GM19467 (cell line): ENCODE data around the gene RNF144B.
"Not testable (repeated sequence)": the region's sequence is repeated elsewhere in the genome, so short reads cannot be mapped to it uniquely, and the experiment has no call there.

Experiments used
- ATAC-seq: cut with Tn5 transposase; IDR thresholded peaks from one replicate; pipeline ENCODE4 v1.9.1; 2021; ENCODE audit warnings: mild to moderate bottlenecking, moderate library complexity; ENCODE audit not compliant: unreplicated experiment

RNF144B gene

DNA sequence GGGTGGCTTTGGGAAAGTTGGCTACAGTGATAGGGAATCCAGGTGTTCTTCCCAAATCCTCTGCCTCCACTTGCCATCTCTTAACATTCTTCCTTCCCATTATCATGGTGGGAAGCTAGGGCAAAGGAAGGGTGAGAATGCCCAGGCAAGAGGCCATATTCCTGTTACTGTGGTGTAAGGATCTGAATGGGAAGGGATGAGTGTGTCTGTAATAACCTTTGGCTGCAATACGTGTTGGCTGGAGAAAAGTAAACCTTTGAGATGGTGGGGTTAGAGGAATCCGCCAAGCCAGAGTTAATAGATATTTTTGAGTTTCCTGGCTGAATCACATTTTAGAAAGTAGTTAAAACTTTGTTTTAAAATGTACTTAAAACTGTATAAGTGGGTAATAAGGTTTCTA, 45.9 kb downstream of the RNF144B start:
- ATAC-seq = no peak

DNA sequence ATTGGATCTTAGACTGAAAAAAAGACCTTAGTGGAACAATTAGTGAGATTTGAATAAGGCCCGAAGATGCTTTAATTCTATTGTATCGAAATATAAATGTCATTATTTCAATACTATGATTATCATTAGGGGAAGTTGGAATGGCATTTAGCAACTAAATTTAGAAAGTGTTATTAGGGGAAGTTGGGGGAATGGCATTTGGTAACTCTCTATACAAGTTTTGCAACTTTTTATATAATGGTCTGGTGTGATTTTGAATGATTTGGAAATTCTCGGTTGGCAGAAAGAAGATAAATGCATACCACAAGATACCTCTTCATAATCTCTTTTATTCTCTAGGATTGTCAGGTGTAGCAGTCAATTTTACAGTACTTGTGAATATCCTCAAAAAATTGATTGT, 49.2 kb downstream of the RNF144B start:
- no peak for ATAC-seq

GRCh38 chr6:18439581-18439980, 52.4 kb downstream of the RNF144B start:
- ATAC-seq = no peak

GRCh38 chr6:18441251-18441979, 54.3 kb downstream of the RNF144B start:
- ATAC-seq = no peak

GRCh38 chr6:18444111-18444510, 57.0 kb downstream of the RNF144B start:
- ATAC-seq = no peak

DNA sequence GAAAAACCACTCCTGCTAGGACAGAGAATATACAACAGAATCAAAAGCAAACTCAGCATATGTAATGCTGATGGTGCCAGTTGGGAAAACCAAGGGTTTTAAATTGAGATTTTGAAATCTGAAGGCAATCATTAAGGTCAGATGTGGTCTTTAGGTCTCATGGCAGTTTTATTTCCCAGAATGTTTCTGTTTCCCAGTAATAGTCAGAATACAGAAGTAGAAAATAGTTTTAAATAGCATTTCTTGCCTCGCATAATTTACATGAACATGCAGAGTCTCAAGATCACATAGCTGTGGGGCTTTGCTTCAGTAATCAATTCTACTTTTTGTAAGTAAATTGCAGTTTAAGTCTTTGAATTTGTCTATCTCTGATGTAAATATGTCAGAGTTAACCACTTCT, 58.1 kb downstream of the RNF144B start:
- no peak for ATAC-seq

- no peak for ATAC-seq
Measured at GRCh38 chr6:18446771-18447170, 59.6 kb downstream of the RNF144B start.

DNA sequence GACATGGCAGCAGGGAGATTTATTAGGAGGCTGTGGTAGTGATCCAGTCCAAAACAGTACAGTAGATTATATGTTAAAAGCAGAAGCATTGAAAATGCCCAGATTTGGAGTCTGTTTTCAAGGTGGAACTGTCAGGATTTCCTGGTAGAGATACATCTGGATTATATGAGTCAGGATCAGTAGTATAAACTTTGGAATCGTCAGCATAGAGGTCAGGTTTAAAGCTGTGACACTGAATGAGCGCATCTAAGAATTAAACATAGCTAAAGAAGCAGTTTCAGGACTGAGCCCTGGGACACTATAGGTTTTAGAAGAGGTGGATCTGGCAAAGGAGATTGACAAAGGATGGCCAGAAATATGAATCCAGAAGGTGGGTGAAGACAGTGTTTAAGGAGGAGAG, 60.4 kb downstream of the RNF144B start:
- ATAC-seq = no peak

DNA sequence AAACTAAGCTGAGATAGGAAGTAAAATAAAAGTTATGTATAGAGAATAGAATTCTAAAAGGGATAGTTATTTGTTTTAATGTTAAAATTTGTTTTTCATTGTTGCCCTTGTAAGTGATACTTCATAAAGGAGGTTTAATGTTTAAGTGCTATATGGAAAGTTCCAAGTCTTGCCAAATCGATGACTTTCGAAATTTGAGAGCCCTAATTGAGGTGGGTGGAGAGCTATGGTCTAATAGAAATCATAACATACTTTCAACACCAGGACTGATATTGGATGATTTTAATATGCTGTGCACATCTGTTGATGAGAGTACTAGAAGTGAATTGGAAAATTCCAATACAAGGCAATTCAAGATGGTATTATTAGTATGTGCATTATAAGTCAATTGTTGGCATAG, 64.6 kb downstream of the RNF144B start:
- no peak for ATAC-seq

- ATAC-seq = no peak
Measured at GRCh38 chr6:18454446-18454845, 67.3 kb downstream of the RNF144B start.

DNA sequence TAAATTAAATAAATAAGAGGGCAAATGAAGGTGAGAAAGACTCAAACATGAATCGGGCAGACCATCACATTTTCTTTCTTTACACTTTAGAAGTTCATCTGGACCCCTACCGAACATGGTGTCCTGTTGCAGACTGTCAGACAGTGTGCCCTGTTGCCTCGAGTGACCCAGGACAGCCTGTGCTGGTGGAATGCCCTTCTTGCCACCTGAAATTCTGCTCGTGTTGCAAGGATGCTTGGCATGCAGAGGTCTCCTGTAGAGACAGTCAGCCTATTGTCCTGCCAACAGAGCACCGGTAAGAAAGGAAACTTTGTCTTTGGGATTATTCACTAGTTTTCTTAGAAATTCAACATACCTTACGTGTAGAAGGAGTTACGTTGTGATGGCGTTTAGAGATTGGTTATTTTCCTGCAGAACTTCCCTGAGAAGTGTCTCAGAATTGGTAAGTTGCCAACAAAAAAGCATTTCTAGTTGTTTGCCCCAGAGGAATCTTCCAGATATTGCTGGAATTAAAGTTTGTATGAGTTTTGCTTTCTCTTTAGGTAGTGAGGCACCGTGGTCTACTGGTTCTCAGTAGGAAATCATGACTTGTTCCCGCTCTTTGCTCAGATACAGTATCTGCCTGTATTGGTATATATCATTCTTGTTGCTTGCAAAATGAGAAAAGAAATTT, 70.1 kb downstream of the RNF144B start:
- no peak for ATAC-seq

GRCh38 chr6:18458086-18458485, 70.9 kb downstream of the RNF144B start:
- ATAC-seq = not testable (repeated sequence)

GRCh38 chr6:18463429-18463828, 76.3 kb downstream of the RNF144B start:
- ATAC-seq = no peak

DNA sequence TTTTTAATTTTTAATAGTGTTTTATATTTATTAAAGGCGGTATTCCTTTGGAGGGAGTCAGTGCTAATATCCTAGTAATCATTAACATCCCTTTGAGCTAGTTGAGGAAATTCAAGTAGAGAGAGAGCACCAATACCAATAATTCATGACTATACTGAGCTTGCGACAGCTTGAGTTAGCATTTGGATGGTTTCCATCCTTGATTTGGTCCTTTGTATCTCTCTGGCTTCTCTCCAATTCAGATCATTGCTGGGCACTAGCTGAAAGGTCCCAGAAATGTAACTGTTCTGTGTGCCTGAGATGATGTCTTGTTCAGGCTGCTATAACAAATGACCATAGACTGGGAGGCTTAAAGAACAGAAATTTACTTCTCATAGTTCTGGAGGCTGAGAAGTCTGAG, 77.0 kb downstream of the RNF144B start:
- ATAC-seq = no peak

DNA sequence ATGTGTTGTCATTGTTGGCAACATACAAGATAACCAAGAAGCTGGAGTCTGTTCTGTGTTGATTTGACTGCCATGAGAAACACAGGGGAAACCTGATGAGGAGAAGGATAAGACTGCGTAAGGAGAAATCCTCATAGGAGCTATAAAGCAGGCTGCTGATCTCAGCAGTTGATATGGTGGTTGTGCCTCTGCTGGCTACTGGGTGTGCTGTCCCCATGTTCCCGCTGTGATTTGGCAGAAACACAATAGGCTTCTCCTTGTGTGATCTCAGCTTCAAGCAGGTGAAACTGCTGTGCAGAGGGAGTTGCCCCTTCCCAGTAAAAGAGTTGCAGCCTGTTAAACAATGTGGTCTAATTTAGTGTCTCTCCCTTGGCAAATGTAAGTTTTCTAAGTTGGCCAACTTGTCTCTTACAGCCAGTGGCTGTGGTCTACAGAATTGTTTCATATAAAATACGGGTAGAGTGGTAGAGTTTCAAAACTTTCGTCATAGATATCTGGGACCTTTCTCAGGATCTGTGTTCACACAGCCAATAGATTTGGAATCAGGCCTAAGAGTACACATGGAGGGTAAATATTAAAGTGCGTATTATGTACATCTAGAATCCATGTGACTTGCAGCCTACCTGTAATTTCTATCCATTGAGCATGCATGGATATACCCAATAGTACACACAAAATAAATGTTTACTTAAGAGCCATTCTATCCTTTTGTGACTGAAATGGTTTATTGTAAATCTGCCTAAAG, 78.4 kb downstream of the RNF144B start:
- ATAC-seq = no peak

- no peak for ATAC-seq
Measured at GRCh38 chr6:18467741-18468502, 80.8 kb downstream of the RNF144B start.

DNA sequence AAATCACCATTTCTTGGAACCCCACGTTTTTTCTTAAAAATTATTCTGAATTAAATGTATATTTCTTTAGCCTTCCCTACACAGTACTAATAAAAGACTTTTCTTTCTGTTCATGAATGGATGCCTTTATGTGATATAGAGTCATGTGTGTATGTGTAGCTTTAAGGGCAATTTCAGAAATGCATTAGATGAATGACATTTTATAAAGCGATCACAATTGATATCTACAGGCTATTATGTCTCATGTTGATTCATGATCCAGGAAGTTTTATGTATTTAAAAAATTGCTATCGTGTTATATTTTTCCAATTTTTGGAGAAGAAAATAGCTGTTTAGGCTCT, 81.3 kb downstream of the RNF144B start:
- ATAC-seq = no peak

DNA sequence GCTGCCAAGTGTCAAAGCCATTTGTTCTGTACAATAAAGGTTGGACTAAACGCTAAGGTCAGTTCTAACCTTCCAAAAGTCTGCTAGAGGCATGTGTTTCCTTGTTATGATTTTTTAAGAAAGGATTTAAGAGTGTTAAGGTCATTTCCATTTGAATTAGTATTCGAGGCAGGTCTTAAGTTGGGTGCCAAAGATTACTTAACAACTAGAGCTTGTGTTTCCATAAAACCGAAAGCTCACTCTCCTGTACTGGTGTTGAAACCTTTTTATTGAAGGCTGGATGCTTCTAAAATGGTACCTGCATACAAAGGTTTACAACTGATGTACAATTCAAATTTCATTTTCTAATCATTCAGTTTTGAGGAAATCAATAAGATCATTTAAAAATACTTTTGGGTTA, 82.4 kb downstream of the RNF144B start:
- no peak for ATAC-seq

GRCh38 chr6:18471232-18471964, 84.2 kb downstream of the RNF144B start:
- ATAC-seq = no peak

DNA sequence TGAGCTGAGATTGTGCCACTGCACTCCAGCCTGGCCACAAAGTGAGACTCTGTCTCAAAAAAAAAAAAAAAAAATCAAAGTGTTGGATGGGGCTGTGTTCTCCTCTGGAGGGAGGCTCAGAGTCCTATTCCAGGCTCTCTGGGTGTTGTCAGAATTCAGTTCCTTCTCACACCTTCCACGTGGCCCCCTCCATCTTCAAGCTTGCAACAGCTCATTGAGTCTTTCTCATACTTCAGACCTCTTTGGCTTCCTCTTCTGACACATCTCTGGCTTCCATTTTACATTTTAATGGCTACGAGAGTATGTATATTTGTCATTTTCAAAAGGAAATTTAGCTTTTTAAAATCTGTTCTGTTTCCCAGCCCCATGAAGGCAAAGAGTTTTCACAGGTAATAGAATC, 85.8 kb downstream of the RNF144B start:
- ATAC-seq = no peak

DNA sequence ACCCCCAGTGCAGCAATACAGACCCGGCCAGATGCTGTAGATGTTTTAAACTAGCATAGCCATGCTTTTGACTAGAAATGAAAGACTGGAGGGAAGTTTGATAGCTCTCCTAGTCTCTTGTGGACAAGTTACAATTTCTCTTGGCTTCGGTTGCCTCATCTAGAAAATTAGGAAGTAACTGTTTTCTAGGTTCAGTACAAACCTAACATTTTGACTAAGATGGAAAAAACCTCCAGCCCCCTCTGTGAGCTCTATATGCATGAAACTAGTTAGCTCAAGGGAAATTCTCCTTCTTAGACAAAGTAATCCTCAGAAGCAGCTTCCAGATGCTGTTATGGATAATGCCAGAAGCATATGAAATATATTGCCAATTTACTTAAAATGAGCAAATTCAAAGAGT, 86.6 kb downstream of the RNF144B start:
- ATAC-seq = no peak
